Vagina (tissue), 2 donors: Measurements from ENCODE around the gene PDXK. TPM values are rescaled to one million over a fixed set of nuclear protein-coding genes. Genes with fewer than 3 reads are reported as not detected.

Experiments used
- DNase-seq, 2 donors: peaks; one replicate each; pipeline ENCODE4 v3.0.0-alpha.2; 2017; ENCODE audit errors: extremely low spot score in 2 of 2
- H3K27ac ChIP-seq: fragments of 200-600 bp; sonication (generic); one replicate; pipeline ENCODE4 v1.5.1; 2019
- H3K27me3 ChIP-seq: fragments of 200-600 bp; sonication (generic); one replicate; pipeline ENCODE4 v1.5.1; 2019
- H3K36me3 ChIP-seq, 2 donors: fragments of 200-600 bp; sonication (generic); one replicate each; pipeline ENCODE4 v1.5.1; 2017 to 2019
- H3K4me1 ChIP-seq: fragments of 200-600 bp; sonication (generic); one replicate; pipeline ENCODE4 v1.5.1; 2019
- H3K4me3 ChIP-seq, 2 donors: fragments of 200-600 bp; sonication (generic); 1 replicate in 1 of 2; 2 replicates in 1 of 2; pipeline ENCODE4 v1.5.1; 2016 to 2019
- H3K9me3 ChIP-seq: fragments of 200-600 bp; sonication (generic); one replicate; pipeline ENCODE4 v1.5.1; 2019
- CTCF ChIP-seq, 3 experiments: fragments of 450-650 bp in 2 of 3; fragments of 200-600 bp in 1 of 3; sonication (generic) in 1 of 3; IDR thresholded peaks; one replicate each; pipeline ENCODE4 v1.5.1; 2017 to 2019; ENCODE audit warnings: antibody characterized with exemption in 3 of 3, mild to moderate bottlenecking in 2 of 3, moderate library complexity in 2 of 3
- POLR2A ChIP-seq, 2 donors: fragments of 450-650 bp; IDR thresholded peaks; one replicate each; pipeline ENCODE4 v1.6.1; 2017; ENCODE audit warnings: antibody characterized with exemption in 2 of 2, mild to moderate bottlenecking in 2 of 2, moderate library complexity in 2 of 2
- POLR2AphosphoS5 ChIP-seq, 2 donors: sonication (generic); formaldehyde crosslinking; IDR thresholded peaks; one replicate each; pipeline ENCODE4 v1.9.0; 2017; ENCODE audit warnings: antibody characterized with exemption in 2 of 2, mild to moderate bottlenecking in 2 of 2, low read depth in 1 of 2; ENCODE audit not compliant: insufficient read depth in 1 of 2
- intact Hi-C: fragments of 100-400 bp; cut with DNase I; formaldehyde crosslinking; loops from one replicate; pipeline ENCODE4 v1.15.1; 2023
- total RNA-seq: library from RNA; depleted of rRNA; stranded (reverse); fragments of >200 nt; gene quantifications from one replicate; pipeline ENCODE4 v1.2.3, GENCODE V29; 2016

PDXK gene
- total RNA-seq, 1 donor from 2014 or later, result 58.7 TPM

GRCh38 chr21:43750339-43751033 is 31.6 kb downstream of the PDXK start:
- TF ChIP-seq POLR2A (IDR thresholded peaks at IDR 0.05) (no peak), CTCF (IDR thresholded peaks at IDR 0.05) (no peak), POLR2AphosphoS5 (IDR thresholded peaks at IDR 0.05; ENCODE audit: insufficient read depth in 1 of 2, low read depth in 1 of 2) (no peak)
- Histone ChIP-seq H3K36me3 (peaks cover 0 to 63% of the 10 kb centered on the region in 2 donors), H3K27ac (no peak overlapping the region), H3K9me3 (no peaks in the 10 kb centered on the region), H3K27me3 (no peaks in the 10 kb centered on the region), H3K4me3 (no peak overlapping the region), H3K4me1 (no peaks in the 10 kb centered on the region)
- intact Hi-C loops, result loop anchor here (10.0 kb wide), 1 partner anchor 54 kb away; no protein-coding TSS in a partner anchor
- no peak for DNase-seq

- Histone ChIP-seq H3K27ac (no peak overlapping the region), H3K27me3 (no peaks in the 10 kb centered on the region), H3K36me3 (peaks cover 0 to 66% of the 10 kb centered on the region in 2 donors), H3K9me3 (no peaks in the 10 kb centered on the region), H3K4me1 (peaks cover 6% of the 10 kb centered on the region), H3K4me3 (no peak overlapping the region)
- no peak for DNase-seq
- intact Hi-C loops, result loop anchor here (10.0 kb wide), 1 partner anchor 53 kb away; no protein-coding TSS in a partner anchor
- TF ChIP-seq POLR2AphosphoS5 (IDR thresholded peaks at IDR 0.05; ENCODE audit: insufficient read depth in 1 of 2, low read depth in 1 of 2) (no peak), POLR2A (IDR thresholded peaks at IDR 0.05) (no peak), CTCF (IDR thresholded peaks at IDR 0.05) (no peak)
Measured at GRCh38 chr21:43751955-43752591, 33.1 kb downstream of the PDXK start.

- intact Hi-C loops, result loop anchor here (10.0 kb wide), 1 partner anchor 52 kb away; no protein-coding TSS in a partner anchor
- no peaks in the 10 kb centered on the region for H3K27me3 ChIP-seq
- no peaks in the 10 kb centered on the region for H3K9me3 ChIP-seq
- peaks cover 15% of the 10 kb centered on the region for H3K4me1 ChIP-seq
- no peak overlapping the region for H3K4me3 ChIP-seq
- H3K27ac ChIP-seq, result no peak overlapping the region
- DNase-seq, result no peak
- TF ChIP-seq POLR2A (IDR thresholded peaks at IDR 0.05), result no peak
- no peak for TF ChIP-seq CTCF (IDR thresholded peaks at IDR 0.05)
- TF ChIP-seq POLR2AphosphoS5 (IDR thresholded peaks at IDR 0.05; ENCODE audit: insufficient read depth in 1 of 2, low read depth in 1 of 2), result no peak
- peaks cover 0 to 62% of the 10 kb centered on the region in 2 donors for H3K36me3 ChIP-seq
Measured at GRCh38 chr21:43752758-43753438, 34.0 kb downstream of the PDXK start.

DNA sequence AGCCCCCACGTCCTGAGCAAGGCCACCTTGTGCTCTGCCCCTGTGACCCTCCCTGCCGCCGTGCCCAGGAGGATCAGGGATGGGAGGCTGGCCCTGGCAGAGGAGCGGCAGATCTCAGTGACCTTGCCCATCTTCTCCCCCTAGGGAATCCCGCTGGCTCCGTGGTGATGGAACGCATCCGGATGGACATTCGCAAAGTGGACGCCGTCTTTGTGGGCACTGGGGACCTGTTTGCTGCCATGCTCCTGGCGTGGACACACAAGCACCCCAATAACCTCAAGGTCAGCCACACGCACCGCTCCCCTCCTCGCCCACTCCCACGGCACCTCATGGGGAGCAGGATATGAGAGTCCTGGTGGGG is 34.5 kb downstream of the PDXK start:
- Histone ChIP-seq H3K27me3 (no peaks in the 10 kb centered on the region), H3K4me3 (no peak overlapping the region), H3K27ac (no peak overlapping the region), H3K9me3 (no peaks in the 10 kb centered on the region), H3K36me3 (peaks cover 0 to 59% of the 10 kb centered on the region in 2 donors), H3K4me1 (peaks cover 20% of the 10 kb centered on the region)
- TF ChIP-seq POLR2AphosphoS5 (IDR thresholded peaks at IDR 0.05; ENCODE audit: insufficient read depth in 1 of 2, low read depth in 1 of 2), result no peak
- TF ChIP-seq POLR2A (IDR thresholded peaks at IDR 0.05), result no peak
- TF ChIP-seq CTCF (IDR thresholded peaks at IDR 0.05), result no peak
- DNase-seq, result no peak
- intact Hi-C loops, result loop anchor here (10.0 kb wide), 1 partner anchor 51 kb away; no protein-coding TSS in a partner anchor
